GM19043 (cell line): Measurements from ENCODE around the gene KCND3.
"Not testable (repeated sequence)": the region's sequence is repeated elsewhere in the genome, so short reads cannot be mapped to it uniquely, and the experiment has no call there.

ENCODE experiments used
- ATAC-seq: cut with Tn5 transposase; IDR thresholded peaks from one replicate; pipeline ENCODE4 v1.9.1; 2021; ENCODE audit warnings: low read depth; ENCODE audit not compliant: unreplicated experiment

KCND3 gene

GRCh38 chr1:111818546-111818945 is 170.9 kb downstream of the KCND3 start:
- no peak for ATAC-seq

GRCh38 chr1:111818081-111818480 is 171.4 kb downstream of the KCND3 start:
- ATAC-seq, result no peak

- no peak for ATAC-seq
Measured at GRCh38 chr1:111814642-111815041, 174.8 kb downstream of the KCND3 start.

DNA sequence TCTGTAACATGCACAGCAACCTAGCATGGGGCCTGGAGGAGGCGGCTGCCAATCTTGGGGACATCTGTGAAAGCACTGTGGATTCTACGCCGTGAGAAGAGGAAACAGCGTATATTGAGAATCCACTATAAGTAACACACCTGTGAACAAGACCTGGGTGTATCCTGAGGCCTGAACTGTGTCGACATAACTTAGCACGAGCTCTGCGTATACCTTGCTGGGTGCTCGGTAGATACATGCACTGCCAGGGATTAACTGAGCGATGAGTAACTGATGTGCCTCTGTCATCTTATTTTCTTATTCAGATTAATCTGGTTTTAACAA is 175.2 kb downstream of the KCND3 start:
- ATAC-seq, result no peak

DNA sequence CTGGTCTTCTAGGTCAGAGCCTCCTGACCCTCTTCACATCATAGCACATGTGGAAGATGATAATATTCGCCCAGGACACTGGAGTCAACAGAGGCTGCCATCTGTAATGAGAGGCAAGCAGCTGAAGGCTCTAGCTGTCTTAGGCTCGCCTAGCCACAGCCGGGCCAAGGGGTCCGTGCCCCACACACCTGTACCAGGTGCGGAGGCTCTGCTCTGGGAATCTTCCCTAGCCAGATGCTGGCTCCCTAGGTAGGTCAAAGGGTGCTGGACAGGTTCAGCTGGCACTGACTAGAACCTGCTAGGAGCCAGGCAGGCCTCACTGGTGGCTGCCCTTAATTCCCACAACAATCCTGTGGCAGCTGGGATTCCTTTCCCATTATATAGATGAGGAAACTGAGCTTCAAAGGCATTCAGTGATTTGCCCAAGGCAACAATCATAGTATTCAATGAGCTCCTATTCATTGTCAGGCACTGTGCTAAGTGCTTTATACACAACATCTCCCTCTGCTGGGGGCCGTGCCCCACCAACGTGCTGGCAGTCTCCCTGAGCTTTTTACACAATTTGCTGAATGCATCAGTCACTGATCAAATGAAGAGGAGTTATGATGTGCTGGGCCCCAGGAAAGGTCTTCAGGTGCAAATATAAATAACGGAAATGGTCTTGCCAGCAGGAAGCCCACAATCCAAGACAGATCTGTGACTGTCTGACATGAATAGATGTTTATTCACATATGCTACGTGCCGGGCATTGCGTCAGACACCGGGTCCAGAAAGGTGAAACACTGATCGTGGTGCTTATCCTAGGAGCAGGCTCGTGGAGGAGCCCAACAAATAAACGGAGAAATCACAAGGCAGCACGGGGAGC is 175.8 kb downstream of the KCND3 start:
- ATAC-seq, result no peak

GRCh38 chr1:111812306-111812705 is 177.2 kb downstream of the KCND3 start:
- ATAC-seq, result no peak

DNA sequence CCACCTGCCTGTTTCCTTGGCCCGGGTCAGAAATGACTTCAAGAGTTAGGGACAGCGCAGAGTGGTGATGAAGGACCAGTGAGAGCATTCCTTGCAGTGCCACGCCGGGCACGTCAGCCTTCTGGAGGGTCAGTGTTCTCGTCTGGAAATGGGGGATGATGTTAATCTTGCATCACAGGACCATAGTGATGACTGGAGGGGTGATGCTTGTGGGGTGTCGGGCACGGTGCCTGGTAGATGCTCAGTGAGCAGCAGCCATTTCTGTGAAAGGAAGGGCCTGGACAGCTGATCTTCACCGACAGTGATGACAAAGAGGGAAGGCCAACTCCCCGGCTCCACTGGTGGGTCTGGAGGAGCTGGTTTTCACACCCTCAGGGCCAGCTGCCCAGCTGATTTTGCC is 177.6 kb downstream of the KCND3 start:
- no peak for ATAC-seq

GRCh38 chr1:111805251-111805650 is 184.2 kb downstream of the KCND3 start:
- ATAC-seq, result no peak

DNA sequence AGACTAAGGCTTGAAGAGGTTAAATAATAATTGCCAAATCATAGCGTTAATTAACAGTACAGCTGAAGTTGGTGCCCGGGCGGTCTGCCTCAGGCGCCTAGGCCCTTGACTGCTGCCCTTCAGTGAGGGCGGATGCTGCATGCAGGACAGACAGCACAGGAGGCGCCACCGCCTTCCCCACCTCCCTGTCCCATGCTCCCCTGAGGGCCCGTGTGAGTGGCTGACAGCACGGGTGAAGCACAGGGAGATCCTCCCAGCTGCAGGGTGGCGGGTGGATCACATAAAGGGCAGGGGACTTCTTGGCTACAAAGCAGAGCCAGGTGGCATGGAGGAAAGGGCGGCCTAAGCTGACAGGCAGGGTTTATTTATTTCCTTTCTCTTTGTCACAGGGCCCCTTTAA is 184.7 kb downstream of the KCND3 start:
- ATAC-seq, result no peak

- ATAC-seq, result no peak
Measured at GRCh38 chr1:111803951-111804350, 185.5 kb downstream of the KCND3 start.

DNA sequence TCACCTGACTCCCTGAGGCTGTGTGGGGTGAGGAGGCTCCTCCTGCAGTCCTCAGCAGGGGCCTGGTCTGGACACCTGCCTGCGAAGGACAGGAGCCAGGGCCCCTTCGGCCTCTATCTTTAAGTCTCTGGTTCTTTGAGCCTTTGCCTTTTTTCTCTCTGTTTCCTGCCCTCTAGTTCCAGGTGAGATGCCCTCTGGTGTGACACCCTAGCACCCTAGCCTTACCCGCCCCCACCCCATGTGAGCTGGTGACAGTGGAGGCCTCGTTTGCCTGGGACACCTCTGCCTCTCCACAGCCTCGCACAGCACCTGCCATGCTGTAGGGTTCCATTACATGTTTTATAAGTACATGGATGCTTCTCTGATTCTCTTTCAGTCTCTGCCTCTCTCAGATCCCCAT is 186.5 kb downstream of the KCND3 start:
- no peak for ATAC-seq

- ATAC-seq, result no peak
Measured at GRCh38 chr1:111802110-111802509, 187.4 kb downstream of the KCND3 start.

DNA sequence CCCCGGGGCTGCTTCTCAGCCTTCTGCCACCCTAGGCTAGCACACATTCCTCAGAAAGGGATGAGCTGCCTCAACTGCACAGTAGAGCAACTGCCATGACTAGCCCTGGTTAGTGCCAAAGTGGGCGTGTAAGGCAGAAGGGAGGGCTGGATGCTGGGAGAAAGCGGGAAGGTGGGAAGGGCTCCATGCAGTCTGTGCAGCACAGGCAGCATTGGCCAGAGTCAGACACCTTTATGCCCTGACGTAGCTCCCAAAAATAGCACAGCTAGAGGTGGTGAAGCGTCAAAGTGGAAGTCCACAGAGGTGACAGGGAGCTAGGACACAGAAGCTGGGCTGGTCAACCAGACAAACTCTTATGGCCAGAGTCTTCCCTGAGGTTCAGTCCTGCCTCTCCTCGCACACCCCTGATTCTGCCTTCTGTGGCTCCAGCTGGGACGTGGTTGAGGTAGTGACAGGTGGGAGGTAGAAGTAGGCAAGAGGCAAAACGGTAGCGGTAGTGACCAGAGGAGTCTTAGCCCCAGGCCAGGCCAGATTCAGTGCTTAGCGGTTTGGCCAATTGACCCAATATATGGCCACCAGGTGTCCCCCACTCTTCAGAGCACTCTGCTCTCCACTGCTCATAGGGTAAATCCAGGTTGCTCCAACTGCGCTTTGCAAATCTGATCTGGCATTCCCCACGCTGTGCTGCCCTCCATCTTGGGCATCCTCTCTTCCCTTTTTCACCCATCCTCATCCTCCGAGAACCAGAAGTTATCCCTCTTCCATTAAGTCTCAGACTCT is 188.2 kb downstream of the KCND3 start:
- no peak for ATAC-seq

- ATAC-seq, result not testable (repeated sequence)
Measured at GRCh38 chr1:111799722-111800121, 189.7 kb downstream of the KCND3 start.

- ATAC-seq, result no peak
Measured at GRCh38 chr1:111798580-111798979, 190.9 kb downstream of the KCND3 start.

- no peak for ATAC-seq
Measured at GRCh38 chr1:111795401-111795800, 194.1 kb downstream of the KCND3 start.

DNA sequence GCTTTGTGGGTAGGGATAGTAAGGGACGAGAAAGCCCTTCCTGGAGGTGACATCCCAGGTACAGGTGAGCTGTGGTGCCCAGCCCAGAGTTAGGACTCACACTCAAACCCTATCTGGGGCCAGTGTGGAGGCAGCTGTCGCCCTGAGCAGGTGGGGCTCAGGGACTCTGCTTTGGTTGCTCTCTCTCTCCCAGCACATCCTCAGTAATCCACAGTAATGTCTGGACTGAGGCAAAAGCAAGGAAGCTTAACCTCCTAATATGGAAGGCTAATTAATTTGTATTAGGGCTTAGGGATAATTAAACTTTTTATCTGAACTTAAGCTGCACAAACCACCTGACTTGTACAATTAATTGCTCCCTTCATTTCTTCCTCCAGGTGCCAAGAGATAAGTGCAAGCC is 195.5 kb downstream of the KCND3 start:
- ATAC-seq, result no peak

GRCh38 chr1:111792249-111792648 is 197.2 kb downstream of the KCND3 start:
- ATAC-seq, result no peak

DNA sequence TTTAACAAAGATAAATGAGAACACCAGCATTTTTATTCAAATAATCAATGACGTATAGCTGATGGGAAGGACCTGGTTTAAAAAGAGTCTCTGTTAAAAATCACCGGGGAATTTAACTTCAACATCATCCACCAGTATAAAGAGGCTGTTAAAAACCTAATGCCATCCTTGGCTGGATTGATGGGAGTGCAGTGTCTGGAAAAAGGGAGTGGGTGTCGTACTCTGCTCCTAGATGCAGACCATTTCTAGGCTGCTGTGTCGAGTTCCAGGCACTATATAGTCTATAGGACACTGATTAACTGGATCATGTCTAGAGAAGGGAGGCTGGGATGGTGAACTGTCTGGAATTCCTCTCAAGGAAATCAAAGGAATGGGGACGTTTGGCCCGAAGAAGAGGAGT is 197.7 kb downstream of the KCND3 start:
- ATAC-seq, result no peak

DNA sequence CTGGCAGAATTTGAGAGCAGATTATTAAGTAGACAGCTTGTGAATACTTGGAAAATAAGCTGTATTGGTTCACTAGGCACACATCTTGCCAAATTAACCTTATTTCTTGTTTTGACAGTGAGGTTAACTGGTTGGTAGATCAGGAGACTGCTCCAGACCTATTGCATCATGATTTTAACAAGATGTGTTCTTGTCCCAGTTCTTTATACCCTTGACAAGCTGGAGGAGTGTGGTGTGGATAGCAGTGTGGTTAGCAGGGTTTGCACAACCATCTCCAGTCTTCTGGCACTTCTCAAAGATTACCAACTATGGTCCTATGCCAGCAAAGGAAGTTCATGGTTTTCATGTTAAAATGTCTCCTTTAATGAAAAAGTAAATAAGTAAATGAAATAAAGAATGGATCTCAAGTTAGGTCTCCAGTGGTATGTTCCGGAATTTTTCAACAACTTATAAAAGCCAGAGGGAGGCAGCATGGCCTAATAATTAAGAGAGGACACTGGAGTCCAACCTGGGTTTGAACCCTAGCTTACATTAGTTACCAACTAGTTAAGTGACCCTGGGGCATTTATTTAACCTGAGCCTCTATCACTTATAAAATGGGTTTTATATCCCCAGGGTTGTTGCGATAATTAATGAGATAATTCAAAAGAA is 199.7 kb downstream of the KCND3 start:
- no peak for ATAC-seq

GRCh38 chr1:111789142-111789541 is 200.3 kb downstream of the KCND3 start:
- no peak for ATAC-seq
